ENCODE results near the gene TUBAL3. TPM values are rescaled to one million over a fixed set of nuclear protein-coding genes. Genes with fewer than 3 reads are reported as not detected.

TUBAL3 gene
- total RNA-seq, 1 donor from 2014 or later: not detected

DNA sequence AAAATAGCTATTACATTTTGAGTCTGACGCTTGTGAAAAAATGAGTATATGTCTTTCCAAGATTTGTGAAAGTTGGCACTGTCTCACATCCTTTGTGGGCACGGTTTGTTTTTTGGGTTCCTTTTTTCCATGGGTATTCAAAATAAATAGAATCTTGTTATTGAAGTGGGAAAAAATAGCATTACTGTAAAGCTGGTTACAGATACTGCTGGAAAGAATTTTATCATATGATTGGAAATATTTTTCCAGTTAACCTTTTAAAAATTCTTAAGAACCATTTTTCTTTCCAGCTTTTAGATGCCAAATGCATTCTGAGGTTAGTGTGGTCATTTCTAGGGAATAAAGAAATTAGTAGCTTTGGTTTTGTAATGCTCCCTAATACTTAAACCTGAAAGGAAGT lies 19.1 kb upstream of the TUBAL3 start:
- intact Hi-C loops (cut with DNase I): loop anchor here (10.0 kb wide), 1 partner anchor 569 kb away; no protein-coding TSS in a partner anchor
- H3K4me1 ChIP-seq: peaks cover 17% of the 10 kb centered on the region
- no peaks in the 10 kb centered on the region for H3K9me3 ChIP-seq
- H3K36me3 ChIP-seq: no peaks in the 10 kb centered on the region
- no peak overlapping the region for H3K27ac ChIP-seq
- TF ChIP-seq, protein P1, sequence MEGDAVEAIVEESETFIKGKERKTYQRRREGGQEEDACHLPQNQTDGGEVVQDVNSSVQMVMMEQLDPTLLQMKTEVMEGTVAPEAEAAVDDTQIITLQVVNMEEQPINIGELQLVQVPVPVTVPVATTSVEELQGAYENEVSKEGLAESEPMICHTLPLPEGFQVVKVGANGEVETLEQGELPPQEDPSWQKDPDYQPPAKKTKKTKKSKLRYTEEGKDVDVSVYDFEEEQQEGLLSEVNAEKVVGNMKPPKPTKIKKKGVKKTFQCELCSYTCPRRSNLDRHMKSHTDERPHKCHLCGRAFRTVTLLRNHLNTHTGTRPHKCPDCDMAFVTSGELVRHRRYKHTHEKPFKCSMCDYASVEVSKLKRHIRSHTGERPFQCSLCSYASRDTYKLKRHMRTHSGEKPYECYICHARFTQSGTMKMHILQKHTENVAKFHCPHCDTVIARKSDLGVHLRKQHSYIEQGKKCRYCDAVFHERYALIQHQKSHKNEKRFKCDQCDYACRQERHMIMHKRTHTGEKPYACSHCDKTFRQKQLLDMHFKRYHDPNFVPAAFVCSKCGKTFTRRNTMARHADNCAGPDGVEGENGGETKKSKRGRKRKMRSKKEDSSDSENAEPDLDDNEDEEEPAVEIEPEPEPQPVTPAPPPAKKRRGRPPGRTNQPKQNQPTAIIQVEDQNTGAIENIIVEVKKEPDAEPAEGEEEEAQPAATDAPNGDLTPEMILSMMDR (IDR thresholded peaks at IDR 0.05): no peak
- no peak for DNase-seq
- no peak for ATAC-seq
- H3K27me3 ChIP-seq (ENCODE audit: low read depth): no peaks in the 10 kb centered on the region
- no peak overlapping the region for H3K4me3 ChIP-seq

DNA sequence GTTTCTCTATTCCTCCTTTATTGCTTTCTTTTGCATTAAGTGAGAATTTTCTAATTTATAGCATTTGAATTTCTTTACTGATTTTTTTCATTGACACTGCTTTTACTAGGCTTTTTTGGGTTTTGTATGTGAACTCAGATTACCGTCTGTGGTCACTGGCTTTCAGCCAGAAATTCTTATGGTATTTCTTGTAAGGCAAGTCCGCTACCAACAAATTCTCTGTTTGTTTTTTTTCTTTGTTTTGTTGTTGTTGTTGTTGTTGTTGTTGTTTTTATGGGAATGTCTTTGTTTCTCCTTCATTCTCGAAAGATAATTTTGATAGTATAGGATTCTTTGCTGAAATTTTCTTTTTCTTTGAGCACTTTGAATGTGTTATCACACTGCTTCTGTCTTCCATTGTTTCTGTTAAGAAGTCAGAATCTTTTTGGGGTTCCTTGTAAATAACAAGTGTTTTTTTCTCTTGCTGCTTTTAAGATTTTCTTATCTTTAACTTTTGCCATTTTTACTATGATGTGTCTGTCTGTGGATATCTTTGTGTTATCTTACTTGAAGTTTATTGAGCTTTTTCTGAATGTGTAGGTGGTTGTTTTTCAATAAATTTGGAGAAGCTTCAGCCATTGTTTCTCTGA lies 15.0 kb upstream of the TUBAL3 start:
- ATAC-seq (no peak), DNase-seq (no peak)
- intact Hi-C loops (cut with DNase I): loop anchor here (10.0 kb wide), 1 partner anchor 565 kb away; no protein-coding TSS in a partner anchor
- no peak overlapping the region for H3K4me3 ChIP-seq
- H3K36me3 ChIP-seq: no peaks in the 10 kb centered on the region
- TF ChIP-seq, protein P1 (IDR thresholded peaks at IDR 0.05): no peak
- no peaks in the 10 kb centered on the region for H3K27me3 ChIP-seq (ENCODE audit: low read depth)
- H3K9me3 ChIP-seq: no peaks in the 10 kb centered on the region
- no peak overlapping the region for H3K27ac ChIP-seq
- H3K4me1 ChIP-seq: peaks cover 5% of the 10 kb centered on the region

DNA sequence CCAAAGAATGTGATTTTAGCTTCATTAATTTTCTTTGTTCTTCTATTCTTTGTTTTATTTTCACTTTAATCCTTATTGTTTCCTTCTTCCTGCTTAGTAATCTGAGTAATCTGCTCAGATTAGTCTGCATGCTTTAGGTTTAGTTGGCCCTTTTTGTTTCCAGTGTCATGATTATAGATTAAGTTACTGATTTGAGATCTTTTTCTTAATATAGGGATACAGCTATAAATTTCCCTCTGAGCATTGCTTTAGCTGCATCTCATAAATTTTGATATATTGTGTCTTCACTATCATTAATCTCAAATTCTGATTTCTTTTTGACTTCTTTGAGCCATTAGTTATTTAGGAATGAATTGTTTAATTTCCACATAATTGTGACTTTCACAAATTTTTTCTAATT lies 14.0 kb upstream of the TUBAL3 start:
- Histone ChIP-seq H3K9me3 (no peaks in the 10 kb centered on the region), H3K27ac (no peak overlapping the region), H3K27me3 (ENCODE audit: low read depth) (no peaks in the 10 kb centered on the region), H3K4me1 (no peaks in the 10 kb centered on the region), H3K36me3 (no peaks in the 10 kb centered on the region), H3K4me3 (no peak overlapping the region)
- intact Hi-C loops (cut with DNase I): no loop called here
- ATAC-seq: no peak
- no peak for DNase-seq
- TF ChIP-seq, protein P1 (IDR thresholded peaks at IDR 0.05): no peak

DNA sequence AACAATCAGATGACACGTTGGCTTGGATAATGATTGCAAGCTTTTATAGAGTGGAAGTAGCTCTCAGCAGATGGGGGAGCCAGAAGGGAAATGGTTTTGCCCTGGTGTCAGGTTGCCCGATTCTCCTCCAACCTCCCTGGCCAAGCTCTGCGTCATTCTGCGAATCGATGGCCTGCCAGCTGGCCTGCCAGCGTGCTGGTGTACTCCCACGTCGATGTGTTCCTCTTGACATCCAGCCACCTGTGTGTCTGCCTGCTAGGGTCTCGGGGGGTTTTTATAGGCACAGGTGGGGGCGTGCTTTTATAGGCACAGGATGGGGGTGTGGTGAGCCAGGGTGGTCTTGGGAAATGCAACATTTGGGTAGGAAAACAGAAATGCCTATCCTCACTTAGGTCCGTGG lies 12.4 kb upstream of the TUBAL3 start:
- no peak for DNase-seq
- H3K9me3 ChIP-seq: no peaks in the 10 kb centered on the region
- no peak overlapping the region for H3K4me3 ChIP-seq
- intact Hi-C loops (cut with DNase I): no loop called here
- no peak overlapping the region for H3K27ac ChIP-seq
- H3K27me3 ChIP-seq (ENCODE audit: low read depth): no peaks in the 10 kb centered on the region
- TF ChIP-seq, protein P1 (IDR thresholded peaks at IDR 0.05): no peak
- H3K36me3 ChIP-seq: no peaks in the 10 kb centered on the region
- no peak for ATAC-seq
- peaks cover 3% of the 10 kb centered on the region for H3K4me1 ChIP-seq

DNA sequence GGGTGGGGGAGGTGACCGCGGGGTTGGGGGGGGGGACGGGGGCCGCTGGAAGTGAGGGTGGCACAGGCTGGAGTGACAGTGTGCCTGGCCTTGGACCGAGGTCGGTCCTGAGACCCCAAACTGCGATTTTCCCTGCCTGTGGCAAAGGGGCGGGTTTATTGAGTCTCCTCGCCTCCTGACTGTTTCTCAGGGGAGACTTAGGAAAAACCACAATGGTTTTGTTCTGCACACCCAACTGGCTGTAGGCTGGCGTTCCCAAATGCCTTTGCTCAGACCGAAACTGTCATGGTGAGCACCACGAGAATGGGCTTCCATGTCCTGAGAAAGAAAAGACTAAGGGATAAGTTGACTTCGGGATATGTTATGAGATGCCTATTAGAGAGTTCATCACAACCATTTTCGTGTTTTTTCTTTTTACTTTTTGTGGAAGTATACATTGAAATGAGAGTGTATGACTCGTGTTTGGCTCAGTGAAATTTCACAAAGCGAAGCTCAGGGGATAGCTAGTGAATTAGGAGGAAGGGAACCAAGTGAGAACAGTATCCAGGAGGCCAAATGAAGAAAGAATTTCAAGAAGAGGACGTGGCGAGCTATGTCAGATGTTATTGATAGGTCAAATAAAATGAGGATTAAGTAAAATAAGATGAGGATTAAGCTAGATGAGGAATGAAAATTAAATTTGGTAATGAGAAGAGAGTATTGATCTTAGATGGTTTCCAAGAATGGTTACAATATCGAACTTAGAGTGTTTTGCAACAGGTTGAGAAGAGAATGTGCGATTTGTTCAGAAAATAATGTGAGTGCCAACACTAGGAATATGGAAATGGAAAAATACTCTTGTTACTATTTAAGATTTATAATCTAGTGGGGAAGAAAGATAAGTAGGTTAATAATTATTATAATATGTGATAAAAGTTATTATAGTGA lies 8.6 kb upstream of the TUBAL3 start:
- intact Hi-C loops (cut with DNase I): no loop called here
- Histone ChIP-seq H3K9me3 (no peaks in the 10 kb centered on the region), H3K36me3 (no peaks in the 10 kb centered on the region), H3K4me1 (peaks cover 6% of the 10 kb centered on the region), H3K27me3 (ENCODE audit: low read depth) (no peaks in the 10 kb centered on the region), H3K27ac (no peak overlapping the region), H3K4me3 (peak overlapping the region; percentile 71)
- peak; percentile 28 to 47 for ATAC-seq
- no peak for DNase-seq
- TF ChIP-seq, protein P1 (IDR thresholded peaks at IDR 0.05): no peak

Measured in lower lobe of right lung (tissue), 2 donors.